Brain microvascular endothelial cell (primary cell): Measurements from ENCODE around the gene B4GALNT3.
"Not testable (repeated sequence)": the region's sequence is repeated elsewhere in the genome, so short reads cannot be mapped to it uniquely, and the experiment has no call there.

ENCODE experiments used
- DNase-seq: peaks from one replicate; pipeline ENCODE4 v3.0.0-alpha.2; 2020
- H3K27ac ChIP-seq: fragments of 250-450 bp; sonication (Bioruptor Pico); 2 replicates; pipeline ENCODE4 v1.5.1; 2020; ENCODE audit warnings: mild to moderate bottlenecking, moderate library complexity
- H3K27me3 ChIP-seq: fragments of 250-450 bp; sonication (Bioruptor Pico); replicated peaks from 2 replicates; pipeline ENCODE4 v1.5.1; 2020; ENCODE audit warnings: mild to moderate bottlenecking
- H3K36me3 ChIP-seq: fragments of 250-450 bp; sonication (Bioruptor Pico); replicated peaks from 2 replicates; pipeline ENCODE4 v1.5.1; 2020; ENCODE audit warnings: mild to moderate bottlenecking
- H3K4me3 ChIP-seq: 2 replicates; pipeline ENCODE4 v1.5.1; 2011; ENCODE audit warnings: low read depth, mild to moderate bottlenecking, control low read depth, low read length, moderate library complexity
- in situ Hi-C: cut with HindIII; loops from 2 replicates; pipeline ENCODE4 v1.10.0; 2017; ENCODE audit warnings: low sequenced_read_pairs, low pct_ligation_motif_present
- TF ChIP-seq, protein P1 (sequence below): IDR thresholded peaks from 2 replicates; pipeline ENCODE4 v1.5.1; 2011; ENCODE audit warnings: low read depth, mild to moderate bottlenecking, moderate library complexity, low read length, control low read depth, inconsistent platforms; ENCODE audit errors: missing control alignments

Gene B4GALNT3

DNA sequence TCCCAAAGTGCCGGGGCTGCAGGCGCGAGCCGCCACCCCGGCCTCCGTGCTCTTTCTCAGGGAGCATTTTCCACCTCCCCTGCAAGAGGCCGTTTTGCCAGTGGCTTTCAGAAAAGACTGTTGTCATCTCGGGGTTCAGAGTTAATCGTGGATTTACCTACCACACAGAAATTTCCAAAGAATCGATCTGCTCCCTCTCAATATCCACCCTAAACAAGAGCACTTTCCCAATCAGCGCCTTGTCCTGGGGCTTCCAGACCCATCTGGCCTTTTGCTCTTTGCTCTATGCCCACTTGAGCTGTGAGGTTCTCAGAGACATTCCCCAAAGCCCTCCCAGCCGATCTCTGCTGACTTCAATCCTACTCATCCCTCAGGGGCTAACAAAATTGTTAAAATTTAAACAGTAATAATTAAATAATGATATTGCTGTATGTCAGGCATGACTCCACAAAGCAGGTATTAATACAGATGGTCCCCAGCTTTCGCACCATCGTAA lies 116.9 kb downstream of the B4GALNT3 start:
- no peak for DNase-seq
- Histone ChIP-seq H3K4me3 (no peak overlapping the region), H3K27me3 (no peaks in the 10 kb centered on the region), H3K36me3 (no peaks in the 10 kb centered on the region), H3K27ac (no peak overlapping the region)
- TF ChIP-seq, protein P1, sequence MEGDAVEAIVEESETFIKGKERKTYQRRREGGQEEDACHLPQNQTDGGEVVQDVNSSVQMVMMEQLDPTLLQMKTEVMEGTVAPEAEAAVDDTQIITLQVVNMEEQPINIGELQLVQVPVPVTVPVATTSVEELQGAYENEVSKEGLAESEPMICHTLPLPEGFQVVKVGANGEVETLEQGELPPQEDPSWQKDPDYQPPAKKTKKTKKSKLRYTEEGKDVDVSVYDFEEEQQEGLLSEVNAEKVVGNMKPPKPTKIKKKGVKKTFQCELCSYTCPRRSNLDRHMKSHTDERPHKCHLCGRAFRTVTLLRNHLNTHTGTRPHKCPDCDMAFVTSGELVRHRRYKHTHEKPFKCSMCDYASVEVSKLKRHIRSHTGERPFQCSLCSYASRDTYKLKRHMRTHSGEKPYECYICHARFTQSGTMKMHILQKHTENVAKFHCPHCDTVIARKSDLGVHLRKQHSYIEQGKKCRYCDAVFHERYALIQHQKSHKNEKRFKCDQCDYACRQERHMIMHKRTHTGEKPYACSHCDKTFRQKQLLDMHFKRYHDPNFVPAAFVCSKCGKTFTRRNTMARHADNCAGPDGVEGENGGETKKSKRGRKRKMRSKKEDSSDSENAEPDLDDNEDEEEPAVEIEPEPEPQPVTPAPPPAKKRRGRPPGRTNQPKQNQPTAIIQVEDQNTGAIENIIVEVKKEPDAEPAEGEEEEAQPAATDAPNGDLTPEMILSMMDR: no peak
- in situ Hi-C loops: no loop called here

DNA sequence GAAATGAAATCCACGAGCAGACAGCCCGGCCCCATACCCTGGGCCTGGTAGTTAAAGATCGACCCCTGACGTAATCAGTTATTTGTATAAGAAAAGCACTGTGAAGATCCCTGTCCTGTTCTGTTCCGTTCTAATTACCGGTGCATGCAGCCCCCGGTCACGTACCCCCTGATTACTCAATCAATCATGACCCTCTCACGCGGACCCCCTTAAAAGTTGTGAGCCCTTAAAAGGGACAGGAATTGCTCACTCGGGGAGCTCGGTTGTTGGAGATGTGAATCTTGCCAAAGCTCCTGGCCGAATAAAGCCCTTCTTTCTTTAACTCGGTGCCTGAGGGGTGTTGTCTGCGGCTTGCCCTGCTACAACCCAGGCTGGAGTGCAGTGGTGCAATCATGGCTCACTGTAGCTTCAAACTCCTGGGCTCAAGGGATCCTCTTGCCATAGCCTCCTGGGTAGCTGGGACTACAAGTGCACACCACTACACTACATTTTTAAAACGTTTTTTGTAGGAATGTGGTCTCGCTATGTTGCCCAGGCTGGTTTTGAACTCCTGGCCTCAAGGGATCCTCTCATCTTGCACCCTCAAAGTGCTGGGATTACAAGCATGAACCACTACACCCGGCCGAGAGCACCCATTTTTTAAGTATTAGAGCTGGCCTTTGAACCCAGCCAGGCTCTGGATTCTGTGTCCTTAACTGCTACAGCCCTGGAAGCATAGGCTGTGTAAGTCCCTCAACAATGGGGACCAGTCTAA lies 118.4 kb downstream of the B4GALNT3 start:
- H3K27me3 ChIP-seq, in situ Hi-C loops, DNase-seq, H3K27ac ChIP-seq, H3K4me3 ChIP-seq, H3K36me3 ChIP-seq: not testable (repeated sequence)

DNA sequence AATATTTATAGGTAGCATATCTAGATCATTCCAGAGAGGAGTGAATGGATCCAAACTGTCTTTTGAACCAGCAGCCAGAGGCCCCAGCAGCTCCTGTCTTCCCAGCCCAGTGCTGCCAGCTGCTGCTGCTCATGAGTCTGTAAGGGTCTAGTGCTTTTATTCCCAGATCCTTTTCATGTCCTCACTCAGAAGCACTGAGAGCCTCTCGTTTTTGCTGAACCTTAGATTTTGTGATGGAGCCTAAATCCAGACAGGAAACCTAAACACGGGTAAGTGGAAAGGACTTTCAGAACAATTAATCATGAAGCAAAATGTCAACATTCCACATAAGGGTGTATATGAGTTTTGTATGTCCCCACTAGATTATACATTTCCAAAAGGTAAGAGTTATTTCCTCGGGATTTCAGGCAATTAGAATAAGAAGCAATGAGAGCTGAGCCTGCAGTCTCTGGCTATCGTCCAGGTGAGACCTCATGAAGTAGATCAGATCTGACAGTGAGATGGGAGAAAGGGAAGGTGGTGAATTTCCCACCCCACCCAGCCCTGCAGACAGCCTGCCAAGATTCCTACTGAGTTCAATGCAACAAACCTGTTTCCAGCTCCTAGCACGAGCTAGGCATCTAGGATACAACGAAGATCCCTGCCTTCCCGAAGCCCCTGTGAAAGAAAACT lies 119.1 kb downstream of the B4GALNT3 start:
- no peaks in the 10 kb centered on the region for H3K36me3 ChIP-seq
- no peak overlapping the region for H3K27ac ChIP-seq
- no peaks in the 10 kb centered on the region for H3K27me3 ChIP-seq
- TF ChIP-seq, protein P1: no peak
- no peak for DNase-seq
- in situ Hi-C loops: no loop called here
- no peak overlapping the region for H3K4me3 ChIP-seq

DNA sequence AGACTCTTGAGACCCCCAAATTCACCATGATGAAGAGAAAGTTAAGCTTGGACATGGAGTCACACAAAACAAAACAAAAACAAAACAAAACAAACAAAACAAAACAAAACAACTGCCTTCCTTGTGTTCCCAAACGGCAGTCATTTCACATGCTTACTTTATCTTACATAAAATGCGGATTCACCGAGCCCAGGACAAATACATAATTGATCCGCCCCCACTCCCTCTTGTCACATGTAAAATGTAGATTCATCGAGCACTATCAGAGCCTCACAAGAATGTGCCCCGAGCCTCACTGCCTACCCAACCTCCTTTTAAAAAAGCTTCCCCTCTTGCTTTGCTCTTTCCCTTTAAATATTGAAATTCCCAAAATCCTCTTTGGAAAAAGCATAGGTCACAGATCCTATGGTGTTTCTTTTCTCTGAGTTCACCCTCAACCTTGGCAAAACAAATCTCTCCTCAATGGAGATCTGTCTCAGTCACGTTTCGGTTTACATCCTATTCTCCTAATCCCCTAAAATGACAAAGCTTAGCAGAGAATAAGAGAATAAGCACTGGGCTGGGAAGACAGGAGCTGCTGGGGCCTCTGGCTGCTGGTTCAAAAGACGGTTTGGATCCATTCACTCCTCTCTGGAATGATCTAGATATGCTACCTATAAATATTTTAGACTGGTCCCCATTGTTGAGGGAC lies 119.8 kb downstream of the B4GALNT3 start:
- H3K27me3 ChIP-seq: no peaks in the 10 kb centered on the region
- no peak overlapping the region for H3K27ac ChIP-seq
- H3K4me3 ChIP-seq: no peak overlapping the region
- no peak for DNase-seq
- in situ Hi-C loops: no loop called here
- TF ChIP-seq, protein P1: no peak
- no peaks in the 10 kb centered on the region for H3K36me3 ChIP-seq

DNA sequence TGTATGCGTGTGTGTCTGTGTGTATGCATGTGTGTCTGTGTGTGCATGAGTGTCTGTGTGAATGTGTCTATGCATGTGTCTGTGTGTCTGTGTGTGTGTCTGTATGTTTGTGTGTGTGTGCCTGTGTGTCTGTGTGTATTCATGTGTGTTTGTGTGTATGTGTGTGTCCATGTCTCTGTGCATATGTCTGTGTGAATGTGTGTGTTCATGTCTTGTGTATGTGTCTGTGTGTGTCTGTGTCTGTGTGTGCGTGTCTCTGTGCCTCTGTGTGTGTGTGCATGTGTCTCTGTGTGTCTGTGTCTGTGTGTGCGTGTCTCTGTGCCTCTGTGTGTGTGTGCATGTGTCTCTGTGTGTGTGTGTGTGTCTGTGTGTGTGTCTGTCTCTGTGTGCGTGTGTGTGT lies 121.1 kb downstream of the B4GALNT3 start:
- no peak for DNase-seq
- Histone ChIP-seq H3K27me3 (no peaks in the 10 kb centered on the region), H3K36me3 (no peaks in the 10 kb centered on the region), H3K27ac (no peak overlapping the region), H3K4me3 (no peak overlapping the region)
- in situ Hi-C loops: no loop called here
- TF ChIP-seq, protein P1: no peak

DNA sequence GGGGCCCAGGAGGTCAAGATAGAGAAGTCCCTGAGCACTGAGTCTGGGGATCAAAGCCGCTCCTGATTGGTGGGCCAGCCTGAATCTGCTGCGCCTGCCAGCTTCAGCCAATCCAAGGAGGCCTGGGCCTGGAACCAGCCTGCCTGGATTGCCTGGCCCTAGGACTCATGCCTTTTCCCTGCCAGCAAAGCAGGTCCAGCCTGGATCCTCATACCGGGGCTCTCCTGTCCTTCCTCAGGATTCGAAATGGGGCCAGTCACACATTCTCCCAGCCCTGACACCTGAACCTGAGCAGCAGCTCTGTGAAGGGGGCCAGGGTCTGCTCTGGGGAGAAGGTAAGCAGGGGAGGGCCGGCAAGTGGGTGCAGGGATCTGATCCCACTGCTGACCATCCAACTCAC lies 121.6 kb downstream of the B4GALNT3 start:
- H3K4me3 ChIP-seq: no peak overlapping the region
- H3K27me3 ChIP-seq: no peaks in the 10 kb centered on the region
- H3K36me3 ChIP-seq: no peaks in the 10 kb centered on the region
- no peak overlapping the region for H3K27ac ChIP-seq
- TF ChIP-seq, protein P1: no peak
- in situ Hi-C loops: no loop called here
- no peak for DNase-seq
